SK-N-SH (cell line): ENCODE data around the gene TMEM87B. TPM values are rescaled to one million over a fixed set of nuclear protein-coding genes. Genes with fewer than 3 reads are reported as not detected.

Experiments
- CTCF ChIA-PET: fragments of 300-600, 350-600 bp; formaldehyde crosslinking; extraction: SDS; loops from one replicate; lab custom pipeline; 2021; lab: Yijun Ruan, JAX
- POLR2A ChIA-PET: fragments of 350-600 bp; sonication (Branson Sonifier 250); formaldehyde crosslinking; extraction: SDS; loops from one replicate; lab custom pipeline; 2020; ENCODE audit warnings: antibody characterized with exemption, inconsistent platforms; lab: Yijun Ruan, JAX
- DNase-seq: peaks from one replicate; pipeline ENCODE4 v3.0.0; 2012
- H2AFZ ChIP-seq: fragments of 200-600 bp; sonication (generic); 2 replicates; pipeline ENCODE4 v1.8.1; 2016; ENCODE audit warnings: antibody characterized with exemption, mild to moderate bottlenecking, low read depth
- H3F3A ChIP-seq: fragments of 200-600 bp; sonication (generic); replicated peaks from 2 replicates; pipeline ENCODE3; 2016; ENCODE audit warnings: antibody characterized with exemption, mild to moderate bottlenecking; ENCODE audit not compliant: insufficient read depth
- H3K27ac ChIP-seq, 2 experiments: fragments of 200-500 bp in 1 of 2; fragments of 200-600 bp in 1 of 2; sonication (Bioruptor generic) in 1 of 2; sonication (generic), shearing (Covaris generic) in 1 of 2; 2 replicates each; pipeline versions ENCODE4 v1.5.1 to v1.6.1; 2014 to 2016; ENCODE audit warnings: low read depth in 2 of 2, inconsistent platforms in 1 of 2, low read length in 1 of 2, mild to moderate bottlenecking in 1 of 2, mixed read lengths in 1 of 2
- H3K27me3 ChIP-seq: fragments of 200-600 bp; sonication (generic), shearing (Covaris generic); 2 replicates; pipeline ENCODE4 v1.6.1; 2016; ENCODE audit warnings: mixed run types; ENCODE audit not compliant: insufficient read depth
- H3K36me3 ChIP-seq, 2 experiments: fragments of 200-500 bp in 1 of 2; fragments of 200-600 bp in 1 of 2; sonication (Bioruptor generic) in 1 of 2; sonication (generic) in 1 of 2; replicated peaks in 1 of 2; 2 replicates each; pipeline versions ENCODE3 to v1.5.1; 2014 to 2016; ENCODE audit warnings: low read length in 1 of 2, mild to moderate bottlenecking in 1 of 2; ENCODE audit not compliant: insufficient read depth in 2 of 2, control insufficient read depth in 1 of 2
- H3K4me1 ChIP-seq, 2 experiments: fragments of 200-500 bp in 1 of 2; fragments of 200-600 bp in 1 of 2; sonication (Bioruptor generic) in 1 of 2; sonication (generic), shearing (Covaris generic) in 1 of 2; 2 replicates each; pipeline versions ENCODE4 v1.5.1 to v1.6.1; 2014 to 2016; ENCODE audit warnings: low read depth in 1 of 2, low read length in 1 of 2, mixed run types in 1 of 2; ENCODE audit not compliant: insufficient read depth in 2 of 2, control insufficient read depth in 1 of 2
- H3K4me2 ChIP-seq: fragments of 200-600 bp; sonication (generic), shearing (Covaris generic); 2 replicates; pipeline ENCODE4 v1.6.1; 2017; ENCODE audit warnings: mixed run types
- H3K4me3 ChIP-seq, 2 experiments: fragments of 200-500 bp in 1 of 2; fragments of 200-600 bp in 1 of 2; sonication (Bioruptor generic) in 1 of 2; sonication (generic), shearing (Covaris generic) in 1 of 2; 2 replicates each; pipeline versions ENCODE4 v1.5.1 to v1.8.1; 2014 to 2016; ENCODE audit warnings: low read depth in 2 of 2, inconsistent platforms in 1 of 2, low read length in 1 of 2, mild to moderate bottlenecking in 1 of 2, mixed read lengths in 1 of 2, moderate library complexity in 1 of 2
- H3K79me2 ChIP-seq: fragments of 200-600 bp; sonication (generic); 2 replicates; pipeline ENCODE4 v1.8.1; 2017; ENCODE audit warnings: mild to moderate bottlenecking; ENCODE audit not compliant: insufficient read depth
- H3K9ac ChIP-seq: fragments of 200-600 bp; sonication (generic); 2 replicates; pipeline ENCODE4 v1.6.1; 2017; ENCODE audit warnings: mixed run types
- H3K9me2 ChIP-seq: fragments of 200-600 bp; sonication (generic); 2 replicates; pipeline ENCODE4 v1.6.1; 2017; ENCODE audit warnings: mixed run types
- H3K9me3 ChIP-seq: fragments of 200-600 bp; sonication (generic); 2 replicates; pipeline ENCODE4 v1.6.1; 2017; ENCODE audit warnings: mixed run types, mild to moderate bottlenecking, moderate library complexity
- H4K20me1 ChIP-seq: fragments of 200-600 bp; sonication (generic); 2 replicates; pipeline ENCODE4 v1.6.1; 2017; ENCODE audit warnings: mild to moderate bottlenecking, mixed run types; ENCODE audit not compliant: insufficient read depth
- ELF1 ChIP-seq: IDR thresholded peaks from 2 replicates; pipeline ENCODE4 v1.4.0; 2012
- EP300 ChIP-seq, 2 experiments: IDR thresholded peaks; 2 replicates each; pipeline versions ENCODE4 v1.4.0 to v1.6.1; 2012; ENCODE audit warnings: borderline replicate concordance in 1 of 2, low read depth in 1 of 2, low read length in 1 of 2
- EZH2phosphoT487 ChIP-seq: fragments of 200-600 bp; sonication (generic); IDR thresholded peaks from 2 replicates; pipeline ENCODE4 v1.6.1; 2017; ENCODE audit warnings: low read depth, mixed run types, mild to moderate bottlenecking, antibody characterized with exemption, moderate library complexity, borderline replicate concordance
- FOXM1 ChIP-seq: IDR thresholded peaks from 2 replicates; pipeline ENCODE4 v1.4.0; 2012; ENCODE audit warnings: low read depth, mild to moderate bottlenecking
- GABPA ChIP-seq: IDR thresholded peaks from 2 replicates; pipeline ENCODE4 v1.4.0; 2012; ENCODE audit warnings: low read depth, mild to moderate bottlenecking
- GATA2 ChIP-seq: sonication (generic); formaldehyde crosslinking; IDR thresholded peaks from 2 replicates; pipeline ENCODE4 v1.5.0; 2020; ENCODE audit warnings: mild to moderate bottlenecking, missing genetic modification reagents
- IRF3 ChIP-seq: fragments of 150-350 bp; IDR thresholded peaks from 2 replicates; pipeline ENCODE4 v1.6.1; 2016; ENCODE audit warnings: mild to moderate bottlenecking, low read depth, low read length
- JUND ChIP-seq: IDR thresholded peaks from 2 replicates; pipeline ENCODE4 v1.4.0; 2012
- MEF2A ChIP-seq: IDR thresholded peaks from 2 replicates; pipeline ENCODE4 v1.4.0; 2012; ENCODE audit warnings: low read depth, borderline replicate concordance
- NRF1 ChIP-seq: IDR thresholded peaks from 2 replicates; pipeline ENCODE4 v1.6.1; 2012; ENCODE audit warnings: low read depth, mild to moderate bottlenecking, low read length
- POLR2AphosphoS5 ChIP-seq: IDR thresholded peaks from 2 replicates; pipeline ENCODE4 v1.6.1; 2012; ENCODE audit warnings: low read depth, low read length
- RCOR1 ChIP-seq: fragments of 150-350 bp; IDR thresholded peaks from 2 replicates; pipeline ENCODE4 v1.6.1; 2017; ENCODE audit warnings: antibody characterized with exemption, low read length
- RFX5 ChIP-seq: IDR thresholded peaks from 2 replicates; pipeline ENCODE4 v1.6.1; 2012; ENCODE audit warnings: mild to moderate bottlenecking, improper control_type of control experiment, low read length
- SMC3 ChIP-seq: IDR thresholded peaks from 2 replicates; pipeline ENCODE4 v1.6.1; 2012; ENCODE audit warnings: low read depth, low read length, improper control_type of control experiment
- TCF12 ChIP-seq: IDR thresholded peaks from 2 replicates; pipeline ENCODE4 v1.4.0; 2012
- TEAD4 ChIP-seq: IDR thresholded peaks from 2 replicates; pipeline ENCODE4 v1.4.0; 2012; ENCODE audit warnings: mild to moderate bottlenecking, borderline replicate concordance; ENCODE audit not compliant: insufficient read depth
- WGBS: methylation state at CpG from one replicate; pipeline ENCODE4 v1.1.6; 2017; ENCODE audit warnings: low lambda C conversion rate; 5-methylcytosine and 5-hydroxymethylcytosine counted together
- polyA plus RNA-seq, 3 experiments: library from polyadenylated mRNA; depleted of rRNA; stranded (reverse); fragments of >200 nt; gene quantifications; 2 replicates each; pipeline ENCODE4 v1.2.3, GENCODE V29; 2012

The TMEM87B gene
- polyA plus RNA-seq, 1 of the 3 experiments (the other 2 are of a cell fraction) = 7.9 TPM

- no peaks in the 10 kb centered on the region for H3K9me2 ChIP-seq
- H3K9ac ChIP-seq = peak overlapping the region; percentile 90; the same call in 1 of the 2 replicates
- CTCF ChIA-PET = no interaction called here
- no peaks in the 10 kb centered on the region for H3K9me3 ChIP-seq
- peaks cover 15 to 18% of the 10 kb centered on the region in 2 experiments for H3K4me1 ChIP-seq
- H2AFZ ChIP-seq = peak overlapping the region; percentile 55
- peak overlapping the region; percentile 74 to 93 for H3K27ac ChIP-seq
- H3K4me2 ChIP-seq = peak overlapping the region; percentile 95
- peaks cover 55% of the 10 kb centered on the region for H3K79me2 ChIP-seq
- no peak for TF ChIP-seq RFX5
- TF ChIP-seq IRF3 = no peak
- TF ChIP-seq GATA2 = no peak
- TF ChIP-seq RCOR1 = 0 out of 2 replicates have a peak, but pooled peaks have one; percentile 3
- no peaks in the 10 kb centered on the region; the same call in 1 of the 2 replicates for H4K20me1 ChIP-seq
- WGBS = 13% methylated on average over 3 of the region's 3 CpGs
- H3K36me3 ChIP-seq = peaks cover 9 to 23% of the 10 kb centered on the region in 2 experiments
- H3K4me3 ChIP-seq = peak overlapping the region; percentile 83 to 88
- H3K27me3 ChIP-seq = no peaks in the 10 kb centered on the region
- POLR2A ChIA-PET = no interaction called here
- no peak for DNase-seq
- H3F3A ChIP-seq = peaks cover 29% of the 10 kb centered on the region
Measured at GRCh38 chr2:112056626-112056987, 1.5 kb downstream of the TMEM87B start.

GRCh38 chr2:112059671-112060070 lies 4.6 kb downstream of the TMEM87B start:
- TF ChIP-seq MEF2A = no peak
- TF ChIP-seq POLR2AphosphoS5 = no peak
- no peak for TF ChIP-seq ELF1
- TF ChIP-seq EZH2phosphoT487 = no peak
- TF ChIP-seq TEAD4 = no peak
- no peak for TF ChIP-seq NRF1
- no peak for TF ChIP-seq FOXM1
- no peak for TF ChIP-seq TCF12
- TF ChIP-seq GABPA = no peak
- TF ChIP-seq SMC3 = no peak
- TF ChIP-seq IRF3 = no peak
- TF ChIP-seq EP300 (IDR thresholded peaks at IDR 0.05; ENCODE audit: borderline replicate concordance in 1 of 2, low read depth in 1 of 2, low read length in 1 of 2) = no peak
- no peak for TF ChIP-seq JUND
- TF ChIP-seq, all 33 proteins: peak for 0
- Histone ChIP-seq H3K4me2 (no peak overlapping the region), H3K36me3 (peaks cover 39 to 53% of the 10 kb centered on the region in 2 experiments), H2AFZ (no peak overlapping the region), H3K9me2 (no peaks in the 10 kb centered on the region), H3K4me1 (peaks cover 9 to 13% of the 10 kb centered on the region in 2 experiments), H4K20me1 (no peaks in the 10 kb centered on the region; the same call in 1 of the 2 replicates), H3K9ac (no peak overlapping the region), H3K27me3 (no peaks in the 10 kb centered on the region), H3F3A (peaks cover 30% of the 10 kb centered on the region), H3K9me3 (no peaks in the 10 kb centered on the region), H3K4me3 (no peak overlapping the region), H3K27ac (no peak overlapping the region), H3K79me2 (peaks cover 79% of the 10 kb centered on the region)
- POLR2A ChIA-PET = no interaction called here
- CTCF ChIA-PET = no interaction called here
- no peak for DNase-seq
- 98% methylated on average over 2 of the region's 2 CpGs for WGBS
